Bronchial epithelial cell (primary cell): ENCODE data around the gene PTPRN2. TPM values are rescaled to one million over a fixed set of nuclear protein-coding genes. Genes with fewer than 3 reads are reported as not detected.
"Not testable (repeated sequence)": the region's sequence is repeated elsewhere in the genome, so short reads cannot be mapped to it uniquely, and the experiment has no call there.

ENCODE experiments used
- DNase-seq: peaks from one replicate; pipeline ENCODE4 v3.0.0-alpha.2; 2010; ENCODE audit warnings: low read depth
- FAIRE-seq: peaks from 2 replicates; lab custom pipeline; 2011; peaks lifted over from hg19 to GRCh38; lab: Jason Lieb, UNC
- H3K27me3 ChIP-seq: 2 replicates; pipeline ENCODE4 v1.5.1; 2011; ENCODE audit warnings: low read length; ENCODE audit not compliant: control insufficient read depth, insufficient read depth
- H3K36me3 ChIP-seq: 2 replicates; pipeline ENCODE4 v1.5.1; 2011; ENCODE audit warnings: low read length; ENCODE audit not compliant: control insufficient read depth, insufficient read depth
- H3K4me3 ChIP-seq: 2 replicates; pipeline ENCODE4 v1.5.1; 2011; ENCODE audit warnings: mild to moderate bottlenecking, low read depth, low read length, control low read depth
- CTCF ChIP-seq: IDR thresholded peaks from 2 replicates; pipeline ENCODE4 v1.5.1; 2011; ENCODE audit warnings: mild to moderate bottlenecking, moderate library complexity, low read length, control low read depth, inconsistent platforms; ENCODE audit not compliant: insufficient read depth, severe bottlenecking
- total RNA-seq: library from RNA; depleted of rRNA; stranded (reverse); fragments of >200 nt; gene quantifications from 2 replicates; pipeline ENCODE4 v1.2.1, GENCODE V29; 2014

Gene PTPRN2
- total RNA-seq, 1 donor from 2014 or later = 1.1 TPM

- no peak for TF ChIP-seq CTCF
- FAIRE-seq (no peak), DNase-seq (no peak)
- Histone ChIP-seq H3K4me3 (no peak overlapping the region), H3K27me3 (no peaks in the 10 kb centered on the region), H3K36me3 (no peaks in the 10 kb centered on the region)
Observed at GRCh38 chr7:158034571-158034970, 553.1 kb downstream of the PTPRN2 start.

GRCh38 chr7:158033925-158034324 is 553.7 kb downstream of the PTPRN2 start:
- H3K4me3 ChIP-seq, DNase-seq, H3K36me3 ChIP-seq, H3K27me3 ChIP-seq, FAIRE-seq: not testable (repeated sequence)

GRCh38 chr7:158033196-158033595 is 554.4 kb downstream of the PTPRN2 start:
- FAIRE-seq (no peak), DNase-seq (no peak)
- no peaks in the 10 kb centered on the region for H3K36me3 ChIP-seq
- H3K4me3 ChIP-seq = no peak overlapping the region
- H3K27me3 ChIP-seq = no peaks in the 10 kb centered on the region
- no peak for TF ChIP-seq CTCF

GRCh38 chr7:158032561-158033115 is 555.0 kb downstream of the PTPRN2 start:
- DNase-seq (no peak), FAIRE-seq (peak; percentile 36)
- no peak for TF ChIP-seq CTCF
- Histone ChIP-seq H3K27me3 (no peaks in the 10 kb centered on the region), H3K36me3 (no peaks in the 10 kb centered on the region), H3K4me3 (no peak overlapping the region)

GRCh38 chr7:158031867-158032308 is 555.7 kb downstream of the PTPRN2 start:
- Histone ChIP-seq H3K4me3 (no peak overlapping the region), H3K36me3 (no peaks in the 10 kb centered on the region), H3K27me3 (no peaks in the 10 kb centered on the region)
- no peak for TF ChIP-seq CTCF
- no peak for FAIRE-seq
- DNase-seq = no peak

- Histone ChIP-seq H3K4me3 (no peak overlapping the region), H3K36me3 (no peaks in the 10 kb centered on the region), H3K27me3 (no peaks in the 10 kb centered on the region)
- FAIRE-seq (no peak), DNase-seq (no peak)
- no peak for TF ChIP-seq CTCF
Observed at GRCh38 chr7:158030566-158030965, 557.1 kb downstream of the PTPRN2 start.
